Panc1 (cell line): ENCODE data around the gene TDRD1.

Experiments used
- POLR2AphosphoS5 ChIP-seq: IDR thresholded peaks from 2 replicates; pipeline ENCODE4 v1.6.1; 2012; ENCODE audit warnings: mild to moderate bottlenecking, low read depth, low read length, moderate library complexity
- SIN3A ChIP-seq: IDR thresholded peaks from 2 replicates; pipeline ENCODE4 v1.6.1; 2012; ENCODE audit warnings: low read depth, mild to moderate bottlenecking, low read length, moderate library complexity, borderline replicate concordance; ENCODE audit not compliant: insufficient read depth
- TCF7L2 ChIP-seq: IDR thresholded peaks from 2 replicates; pipeline ENCODE4 v1.6.1; 2011; ENCODE audit warnings: mild to moderate bottlenecking, low read depth, low read length, inconsistent platforms
- TF ChIP-seq, protein P1 (sequence below): fragments of 450-650 bp; IDR thresholded peaks from 2 replicates; pipeline ENCODE4 v1.5.1; 2017; ENCODE audit warnings: mild to moderate bottlenecking
- TF ChIP-seq, protein P2 (sequence below), 2 experiments: IDR thresholded peaks; 2 replicates each; pipeline ENCODE4 v1.6.1; 2011 to 2012; ENCODE audit warnings: low read depth in 2 of 2, control low read depth in 1 of 2, low read length in 1 of 2, mild to moderate bottlenecking in 1 of 2, moderate library complexity in 1 of 2; ENCODE audit not compliant: insufficient read depth in 1 of 2

DNA sequence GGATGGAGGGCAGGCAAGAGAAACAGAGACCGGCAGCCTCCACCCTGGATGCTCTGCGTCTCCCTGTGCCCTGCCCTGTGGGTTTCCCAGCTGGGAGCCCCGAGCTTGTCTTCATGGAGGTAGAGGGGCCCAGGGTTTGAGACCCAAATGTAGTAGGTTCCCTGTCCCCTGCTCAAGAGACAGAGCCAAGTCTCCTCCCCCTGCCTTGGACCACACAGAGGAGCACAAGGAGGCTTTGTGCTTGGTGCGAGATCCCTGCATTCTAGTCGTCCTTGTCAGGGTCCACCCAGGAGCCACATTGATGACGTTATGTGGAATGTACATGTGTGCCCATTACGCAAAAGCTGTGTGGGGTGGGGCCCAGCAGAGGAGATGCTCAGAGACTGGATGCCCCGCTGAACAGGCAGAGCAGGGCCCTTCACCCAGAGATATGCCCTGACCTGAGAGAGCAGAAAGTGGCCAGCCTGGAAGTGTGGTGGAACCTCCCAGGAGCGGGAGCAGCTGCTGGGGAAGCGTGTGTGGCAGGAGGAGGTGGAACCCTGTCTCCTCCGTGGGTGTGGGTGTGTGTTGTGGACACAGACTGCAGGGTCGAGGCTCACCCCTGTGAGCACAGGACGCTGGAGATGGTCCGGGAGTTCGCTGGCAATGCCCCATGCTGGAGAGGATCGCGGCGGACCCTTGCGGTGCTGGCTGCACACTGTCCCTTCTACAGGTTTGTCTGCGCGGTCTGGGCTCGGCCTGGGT, 99.2 kb downstream of the TDRD1 start:
- TF ChIP-seq SIN3A (no peak), POLR2AphosphoS5 (no peak), TCF7L2 (no peak)
- TF ChIP-seq, protein P1, sequence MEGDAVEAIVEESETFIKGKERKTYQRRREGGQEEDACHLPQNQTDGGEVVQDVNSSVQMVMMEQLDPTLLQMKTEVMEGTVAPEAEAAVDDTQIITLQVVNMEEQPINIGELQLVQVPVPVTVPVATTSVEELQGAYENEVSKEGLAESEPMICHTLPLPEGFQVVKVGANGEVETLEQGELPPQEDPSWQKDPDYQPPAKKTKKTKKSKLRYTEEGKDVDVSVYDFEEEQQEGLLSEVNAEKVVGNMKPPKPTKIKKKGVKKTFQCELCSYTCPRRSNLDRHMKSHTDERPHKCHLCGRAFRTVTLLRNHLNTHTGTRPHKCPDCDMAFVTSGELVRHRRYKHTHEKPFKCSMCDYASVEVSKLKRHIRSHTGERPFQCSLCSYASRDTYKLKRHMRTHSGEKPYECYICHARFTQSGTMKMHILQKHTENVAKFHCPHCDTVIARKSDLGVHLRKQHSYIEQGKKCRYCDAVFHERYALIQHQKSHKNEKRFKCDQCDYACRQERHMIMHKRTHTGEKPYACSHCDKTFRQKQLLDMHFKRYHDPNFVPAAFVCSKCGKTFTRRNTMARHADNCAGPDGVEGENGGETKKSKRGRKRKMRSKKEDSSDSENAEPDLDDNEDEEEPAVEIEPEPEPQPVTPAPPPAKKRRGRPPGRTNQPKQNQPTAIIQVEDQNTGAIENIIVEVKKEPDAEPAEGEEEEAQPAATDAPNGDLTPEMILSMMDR, result no peak
- TF ChIP-seq, protein P2, sequence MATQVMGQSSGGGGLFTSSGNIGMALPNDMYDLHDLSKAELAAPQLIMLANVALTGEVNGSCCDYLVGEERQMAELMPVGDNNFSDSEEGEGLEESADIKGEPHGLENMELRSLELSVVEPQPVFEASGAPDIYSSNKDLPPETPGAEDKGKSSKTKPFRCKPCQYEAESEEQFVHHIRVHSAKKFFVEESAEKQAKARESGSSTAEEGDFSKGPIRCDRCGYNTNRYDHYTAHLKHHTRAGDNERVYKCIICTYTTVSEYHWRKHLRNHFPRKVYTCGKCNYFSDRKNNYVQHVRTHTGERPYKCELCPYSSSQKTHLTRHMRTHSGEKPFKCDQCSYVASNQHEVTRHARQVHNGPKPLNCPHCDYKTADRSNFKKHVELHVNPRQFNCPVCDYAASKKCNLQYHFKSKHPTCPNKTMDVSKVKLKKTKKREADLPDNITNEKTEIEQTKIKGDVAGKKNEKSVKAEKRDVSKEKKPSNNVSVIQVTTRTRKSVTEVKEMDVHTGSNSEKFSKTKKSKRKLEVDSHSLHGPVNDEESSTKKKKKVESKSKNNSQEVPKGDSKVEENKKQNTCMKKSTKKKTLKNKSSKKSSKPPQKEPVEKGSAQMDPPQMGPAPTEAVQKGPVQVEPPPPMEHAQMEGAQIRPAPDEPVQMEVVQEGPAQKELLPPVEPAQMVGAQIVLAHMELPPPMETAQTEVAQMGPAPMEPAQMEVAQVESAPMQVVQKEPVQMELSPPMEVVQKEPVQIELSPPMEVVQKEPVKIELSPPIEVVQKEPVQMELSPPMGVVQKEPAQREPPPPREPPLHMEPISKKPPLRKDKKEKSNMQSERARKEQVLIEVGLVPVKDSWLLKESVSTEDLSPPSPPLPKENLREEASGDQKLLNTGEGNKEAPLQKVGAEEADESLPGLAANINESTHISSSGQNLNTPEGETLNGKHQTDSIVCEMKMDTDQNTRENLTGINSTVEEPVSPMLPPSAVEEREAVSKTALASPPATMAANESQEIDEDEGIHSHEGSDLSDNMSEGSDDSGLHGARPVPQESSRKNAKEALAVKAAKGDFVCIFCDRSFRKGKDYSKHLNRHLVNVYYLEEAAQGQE (IDR thresholded peaks at IDR 0.05; ENCODE audit: insufficient read depth in 1 of 2, low read depth in 2 of 2, low read length in 1 of 2), result no peak
